ENCODE data around the gene FGFRL1. TPM values are rescaled to one million over a fixed set of nuclear protein-coding genes. Genes with fewer than 3 reads are reported as not detected.

The FGFRL1 gene
- total and polyA plus RNA-seq, 8 donors: 15.4 to 42.8 (median 31.1) TPM

DNA sequence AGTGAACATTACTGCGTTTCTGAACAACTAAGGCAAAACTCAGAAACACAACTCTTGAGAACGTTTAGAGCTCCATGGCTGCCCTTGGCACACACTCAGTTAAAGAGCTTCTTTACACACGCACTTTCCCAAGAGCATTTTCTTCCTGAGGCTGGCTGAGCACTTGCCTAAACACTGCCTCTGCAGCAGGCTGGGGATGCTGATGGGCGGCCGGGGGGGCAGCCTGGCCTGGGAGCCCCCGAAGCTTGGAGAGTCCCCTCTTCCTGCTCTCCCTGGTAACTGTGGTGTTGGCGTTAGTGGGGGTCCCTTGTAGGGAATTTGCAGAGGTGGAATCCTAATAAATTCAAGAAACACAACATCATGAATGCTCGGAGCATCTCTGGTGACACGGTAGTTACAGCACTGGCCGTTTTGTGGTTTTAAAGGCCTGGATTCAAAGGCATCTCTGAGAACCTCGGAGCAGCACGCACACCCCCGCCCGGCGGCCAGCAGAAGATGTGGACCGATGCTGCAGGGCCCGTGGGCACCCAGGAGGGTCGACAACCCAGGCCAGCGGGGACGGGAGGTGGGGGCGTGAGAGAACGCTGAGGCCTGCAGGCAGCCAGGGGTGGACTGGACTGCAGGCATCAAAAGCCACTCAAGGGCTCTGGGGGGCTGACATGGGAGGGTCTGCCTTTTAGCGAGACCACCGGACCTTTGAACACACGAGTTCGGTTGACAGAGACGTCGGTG is 45.4 kb downstream of the FGFRL1 start:
- Histone ChIP-seq H3K27me3 (no peaks in the 10 kb centered on the region), H3K27ac (no peak overlapping the region), H3K4me3 (no peak overlapping the region), H3K9me3 (no peaks in the 10 kb centered on the region), H3K4me1 (no peaks in the 10 kb centered on the region), H3K36me3 (no peaks in the 10 kb centered on the region)
- TF ChIP-seq, protein P1, sequence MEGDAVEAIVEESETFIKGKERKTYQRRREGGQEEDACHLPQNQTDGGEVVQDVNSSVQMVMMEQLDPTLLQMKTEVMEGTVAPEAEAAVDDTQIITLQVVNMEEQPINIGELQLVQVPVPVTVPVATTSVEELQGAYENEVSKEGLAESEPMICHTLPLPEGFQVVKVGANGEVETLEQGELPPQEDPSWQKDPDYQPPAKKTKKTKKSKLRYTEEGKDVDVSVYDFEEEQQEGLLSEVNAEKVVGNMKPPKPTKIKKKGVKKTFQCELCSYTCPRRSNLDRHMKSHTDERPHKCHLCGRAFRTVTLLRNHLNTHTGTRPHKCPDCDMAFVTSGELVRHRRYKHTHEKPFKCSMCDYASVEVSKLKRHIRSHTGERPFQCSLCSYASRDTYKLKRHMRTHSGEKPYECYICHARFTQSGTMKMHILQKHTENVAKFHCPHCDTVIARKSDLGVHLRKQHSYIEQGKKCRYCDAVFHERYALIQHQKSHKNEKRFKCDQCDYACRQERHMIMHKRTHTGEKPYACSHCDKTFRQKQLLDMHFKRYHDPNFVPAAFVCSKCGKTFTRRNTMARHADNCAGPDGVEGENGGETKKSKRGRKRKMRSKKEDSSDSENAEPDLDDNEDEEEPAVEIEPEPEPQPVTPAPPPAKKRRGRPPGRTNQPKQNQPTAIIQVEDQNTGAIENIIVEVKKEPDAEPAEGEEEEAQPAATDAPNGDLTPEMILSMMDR (IDR thresholded peaks at IDR 0.05): no peak
- DNase-seq (peak in 2 of 6 donors; percentile 7 to 48), FAIRE-seq (no peak), ATAC-seq (no peak)
- 84 to 87% methylated on average over 28 of the region's 28 CpGs for WGBS, 2 donors
- intact Hi-C loops (cut with DNase I): no loop called here

DNA sequence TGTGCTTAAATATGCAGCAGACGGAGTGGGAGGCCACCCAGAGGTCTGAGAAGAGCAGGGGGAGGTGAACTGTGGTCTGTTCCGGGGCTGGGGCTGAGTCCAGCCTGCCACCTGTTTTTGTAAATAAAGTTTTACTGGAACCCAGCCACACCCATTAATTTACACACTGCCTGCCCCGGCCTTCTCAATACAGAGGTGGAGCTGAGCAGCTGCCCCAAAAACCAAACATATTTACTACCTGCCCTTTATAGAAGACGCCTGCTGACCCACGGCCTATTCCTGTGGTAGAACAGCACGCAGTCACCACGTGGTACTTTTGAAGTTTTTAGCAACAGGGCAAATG is 45.9 kb downstream of the FGFRL1 start:
- TF ChIP-seq, protein P1 (IDR thresholded peaks at IDR 0.05): no peak
- 80 to 85% methylated on average over 7 of the region's 7 CpGs for WGBS, 2 donors
- Histone ChIP-seq H3K9me3 (no peaks in the 10 kb centered on the region), H3K4me3 (no peak overlapping the region), H3K27ac (no peak overlapping the region), H3K27me3 (no peaks in the 10 kb centered on the region), H3K36me3 (no peaks in the 10 kb centered on the region), H3K4me1 (no peaks in the 10 kb centered on the region)
- intact Hi-C loops (cut with DNase I): no loop called here
- no peak for FAIRE-seq
- peak in 1 of 6 donors; percentile 24 for DNase-seq
- no peak for ATAC-seq

DNA sequence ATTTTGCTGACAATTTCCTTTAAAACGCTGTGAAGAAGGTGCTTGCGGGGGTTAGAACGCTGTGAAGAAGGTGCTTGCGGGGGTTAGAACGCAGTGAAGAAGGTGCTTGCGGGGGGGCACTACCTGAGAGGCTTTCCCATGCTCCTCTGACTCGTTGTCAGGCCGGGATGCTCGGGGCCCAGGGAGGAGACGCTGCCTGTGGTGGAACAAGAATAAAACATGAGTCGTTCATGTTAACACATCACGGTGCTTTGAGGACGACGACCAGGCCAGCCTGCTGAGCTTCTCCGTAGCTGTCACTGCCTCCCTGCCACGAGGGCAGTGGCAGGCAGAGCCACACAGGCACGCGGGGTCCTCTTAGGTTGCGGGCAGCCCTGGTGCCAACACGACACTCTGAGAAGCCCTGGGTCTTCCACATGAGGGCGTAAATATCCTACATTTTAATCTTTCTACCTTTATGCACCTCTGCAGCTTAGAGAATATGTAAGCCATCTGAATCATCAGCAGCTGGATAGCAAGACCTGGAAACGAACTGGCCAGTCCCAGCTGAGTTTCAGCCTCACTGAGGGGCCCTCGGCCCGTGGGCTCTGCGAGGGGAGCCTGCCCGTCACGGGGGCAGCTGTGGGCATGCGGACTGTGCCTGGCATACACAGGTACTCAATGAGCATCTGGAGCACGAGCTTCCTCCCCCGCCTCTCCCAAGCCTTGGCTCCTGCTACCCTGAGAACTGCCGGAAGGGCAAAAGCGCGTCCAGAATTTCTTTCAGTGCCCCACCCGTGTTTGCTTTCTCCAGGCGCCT is 47.0 kb downstream of the FGFRL1 start:
- H3K4me3 ChIP-seq: no peak overlapping the region
- no peak for FAIRE-seq
- H3K27ac ChIP-seq: no peak overlapping the region
- no peaks in the 10 kb centered on the region for H3K9me3 ChIP-seq
- H3K36me3 ChIP-seq: no peaks in the 10 kb centered on the region
- TF ChIP-seq, protein P1 (IDR thresholded peaks at IDR 0.05): no peak
- H3K4me1 ChIP-seq: no peaks in the 10 kb centered on the region
- intact Hi-C loops (cut with DNase I): no loop called here
- ATAC-seq: peak in 2 of 4 donors; percentile 24 to 38
- DNase-seq: peak in 3 of 6 donors; percentile 6 to 41 (median 40)
- H3K27me3 ChIP-seq: no peaks in the 10 kb centered on the region
- WGBS, 2 donors: 74 to 77% methylated on average over 35 of the region's 35 CpGs

DNA sequence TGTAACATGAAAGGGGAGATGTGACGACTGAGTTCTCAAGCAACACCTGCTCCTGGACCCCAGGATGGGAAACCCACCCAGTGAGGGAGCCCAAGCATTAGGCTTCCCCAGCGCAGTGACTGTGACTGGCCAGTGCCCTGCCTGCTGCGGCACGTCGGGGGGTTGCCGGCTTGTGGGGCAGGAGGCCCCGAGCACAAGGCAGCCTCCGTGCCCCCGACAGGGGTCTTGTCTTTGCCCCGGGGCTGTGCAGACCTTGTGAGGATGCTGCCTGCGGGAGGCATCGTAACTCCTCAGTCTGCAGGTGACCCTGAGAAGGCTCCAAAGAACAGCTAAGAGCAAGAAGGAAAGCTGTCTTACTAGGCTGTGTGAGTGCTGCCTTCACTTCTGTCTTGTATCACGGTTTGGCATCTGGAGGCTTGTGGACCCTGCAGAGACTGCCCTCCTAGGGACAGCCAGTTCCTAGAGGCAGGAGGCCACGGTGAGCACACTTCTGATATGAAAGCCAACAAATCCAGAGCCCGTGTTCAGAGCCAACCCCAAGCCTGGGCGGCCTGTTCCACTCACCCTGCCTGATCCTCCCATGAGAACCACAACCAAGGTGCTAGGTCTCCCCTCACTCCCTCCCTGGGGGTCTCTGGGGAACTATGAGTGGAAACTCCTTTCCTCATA is 47.7 kb downstream of the FGFRL1 start:
- TF ChIP-seq, protein P1 (IDR thresholded peaks at IDR 0.05): no peak
- Histone ChIP-seq H3K9me3 (no peaks in the 10 kb centered on the region), H3K4me3 (no peak overlapping the region), H3K27me3 (no peaks in the 10 kb centered on the region), H3K36me3 (no peaks in the 10 kb centered on the region), H3K27ac (no peak overlapping the region), H3K4me1 (no peaks in the 10 kb centered on the region)
- ATAC-seq (no peak), FAIRE-seq (no peak), DNase-seq (peak in 3 of 6 donors; percentile 5 to 47 (median 43))
- intact Hi-C loops (cut with DNase I): no loop called here
- WGBS, 2 donors: 69 to 76% methylated on average over 16 of the region's 16 CpGs
